Subcutaneous abdominal adipose tissue (tissue), 5 donors: ENCODE data around the gene DYNC1I2.

Experiments used
- H3K27ac ChIP-seq: one replicate; pipeline ENCODE4 v1.7.0; 2013; ENCODE audit warnings: low read depth, mild to moderate bottlenecking, inconsistent platforms, low read length, moderate library complexity
- H3K27me3 ChIP-seq, 5 donors: one replicate each; pipeline ENCODE4 v1.7.0; 2013; ENCODE audit warnings: low read length in 5 of 5, inconsistent platforms in 1 of 5; ENCODE audit not compliant: control insufficient read depth in 5 of 5, insufficient read depth in 4 of 5
- H3K36me3 ChIP-seq, 5 donors: one replicate each; pipeline ENCODE4 v1.7.0; 2013; ENCODE audit warnings: low read length in 5 of 5; ENCODE audit not compliant: control insufficient read depth in 5 of 5, insufficient read depth in 5 of 5
- H3K4me1 ChIP-seq, 5 donors: one replicate each; pipeline ENCODE4 v1.7.0; 2013; ENCODE audit warnings: low read length in 5 of 5, mild to moderate bottlenecking in 3 of 5, moderate library complexity in 1 of 5; ENCODE audit not compliant: control insufficient read depth in 5 of 5, insufficient read depth in 5 of 5
- H3K4me3 ChIP-seq, 5 donors: one replicate each; pipeline ENCODE4 v1.7.0; 2013; ENCODE audit warnings: low read length in 5 of 5, low read depth in 1 of 5
- H3K9ac ChIP-seq, 5 donors: one replicate each; pipeline ENCODE4 v1.7.0; 2013; ENCODE audit warnings: low read length in 5 of 5, mild to moderate bottlenecking in 4 of 5, moderate library complexity in 3 of 5
- H3K9me3 ChIP-seq, 5 donors: one replicate each; pipeline ENCODE4 v1.7.0; 2013; ENCODE audit warnings: low read length in 5 of 5; ENCODE audit not compliant: control insufficient read depth in 5 of 5
- donor health status: healthy.
- donor health status: healthy.
- donor health status: healthy.
- donor health status: healthy.
- donor health status: healthy.

The DYNC1I2 gene

DNA sequence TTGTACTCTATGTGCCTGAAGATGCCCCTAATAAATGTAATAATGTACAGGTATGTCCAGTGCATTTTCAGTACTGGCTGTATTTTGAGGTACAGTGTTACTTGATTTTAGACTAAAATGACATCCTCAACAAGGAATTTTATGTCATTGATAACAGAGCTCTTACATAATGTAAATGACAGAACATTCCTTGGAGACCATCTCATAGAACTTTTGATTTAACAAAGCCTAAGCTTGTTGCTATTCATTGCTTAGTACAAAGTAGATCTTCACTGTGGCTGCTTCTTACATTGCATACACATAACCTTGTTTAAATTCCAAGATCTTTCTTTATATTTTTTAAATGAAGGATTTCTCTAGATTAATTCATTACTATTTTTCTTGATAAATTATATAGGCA, 24.1 kb downstream of the DYNC1I2 start:
- no peaks in the 10 kb centered on the region for H3K27me3 ChIP-seq
- H3K9ac ChIP-seq: no peak overlapping the region
- peaks cover 0 to 11% (median 4%) of the 10 kb centered on the region in 5 donors for H3K4me1 ChIP-seq
- no peak overlapping the region for H3K4me3 ChIP-seq
- peaks cover under 1 to 14% (median 7%) of the 10 kb centered on the region in 5 donors for H3K36me3 ChIP-seq
- no peaks in the 10 kb centered on the region for H3K9me3 ChIP-seq
- no peak overlapping the region for H3K27ac ChIP-seq

DNA sequence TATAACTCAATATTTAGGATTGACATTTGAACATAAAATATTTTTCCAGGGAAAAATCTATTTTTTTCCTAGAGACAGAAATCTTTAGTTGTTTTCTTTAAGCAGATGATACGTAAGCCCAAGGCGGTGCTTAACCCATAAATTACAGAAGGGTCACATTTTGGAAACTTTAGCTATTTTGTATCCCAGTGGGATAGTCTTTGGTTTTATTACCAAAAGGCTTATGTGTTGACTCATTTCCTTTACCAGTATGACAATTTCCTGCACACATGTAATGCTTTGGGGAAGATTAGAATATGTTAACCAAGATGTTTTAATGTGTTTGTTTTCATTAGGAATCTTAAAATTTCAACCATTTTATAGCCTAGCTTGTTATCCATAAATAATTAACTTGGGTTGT, 24.8 kb downstream of the DYNC1I2 start:
- peaks cover 2 to 16% (median 8%) of the 10 kb centered on the region in 5 donors for H3K36me3 ChIP-seq
- H3K9me3 ChIP-seq: no peaks in the 10 kb centered on the region
- no peak overlapping the region for H3K27ac ChIP-seq
- no peak overlapping the region for H3K4me3 ChIP-seq
- H3K9ac ChIP-seq: no peak overlapping the region
- H3K27me3 ChIP-seq: no peaks in the 10 kb centered on the region
- H3K4me1 ChIP-seq: peaks cover 0 to 11% (median 3%) of the 10 kb centered on the region in 5 donors

DNA sequence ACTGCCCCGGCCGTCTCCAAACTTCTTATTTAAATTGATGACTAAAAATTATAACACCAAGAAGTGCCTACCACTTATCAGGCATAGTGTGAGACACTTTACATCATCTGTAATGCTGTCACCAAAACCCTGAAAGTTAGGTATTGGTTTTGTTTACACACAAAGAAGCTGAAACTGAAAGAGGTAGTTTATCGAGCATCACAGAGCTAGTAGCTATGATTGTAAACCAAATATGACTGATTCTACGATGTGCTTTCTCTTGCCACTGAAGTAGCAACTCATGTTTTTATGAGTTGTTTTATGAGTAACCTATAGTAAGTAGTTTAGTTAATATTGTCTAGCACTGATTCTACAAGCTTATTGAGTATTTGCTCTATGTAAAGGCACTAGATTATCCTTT, 31.5 kb downstream of the DYNC1I2 start:
- Histone ChIP-seq H3K27ac (no peak overlapping the region), H3K9me3 (no peaks in the 10 kb centered on the region), H3K4me3 (no peak overlapping the region), H3K36me3 (peaks cover 16 to 31% (median 28%) of the 10 kb centered on the region in 5 donors), H3K27me3 (no peaks in the 10 kb centered on the region), H3K4me1 (no peaks in the 10 kb centered on the region), H3K9ac (no peak overlapping the region)

DNA sequence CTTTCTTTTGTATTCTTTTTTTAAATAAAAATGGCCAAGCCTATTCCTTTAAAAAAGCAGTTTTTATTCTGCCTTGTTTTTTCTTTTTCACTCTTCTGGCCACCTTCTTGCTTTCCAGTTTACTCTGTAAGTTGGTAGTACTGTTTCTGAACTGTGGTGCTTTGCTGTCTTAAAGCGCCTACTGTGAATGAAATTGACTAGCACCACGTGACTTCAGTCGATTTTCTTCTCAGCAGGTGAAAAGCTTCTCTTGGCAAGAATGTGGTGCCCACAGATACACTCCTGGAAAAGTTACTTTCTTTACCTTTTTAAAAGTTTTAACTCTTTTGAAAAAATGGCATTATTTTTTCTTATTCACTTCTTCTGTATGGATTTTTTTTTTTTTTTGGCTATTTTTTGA, 32.4 kb downstream of the DYNC1I2 start:
- Histone ChIP-seq H3K27me3 (no peaks in the 10 kb centered on the region), H3K4me1 (no peaks in the 10 kb centered on the region), H3K27ac (no peak overlapping the region), H3K4me3 (no peak overlapping the region), H3K36me3 (peaks cover 24 to 40% (median 30%) of the 10 kb centered on the region in 5 donors), H3K9me3 (no peaks in the 10 kb centered on the region), H3K9ac (no peak overlapping the region)

DNA sequence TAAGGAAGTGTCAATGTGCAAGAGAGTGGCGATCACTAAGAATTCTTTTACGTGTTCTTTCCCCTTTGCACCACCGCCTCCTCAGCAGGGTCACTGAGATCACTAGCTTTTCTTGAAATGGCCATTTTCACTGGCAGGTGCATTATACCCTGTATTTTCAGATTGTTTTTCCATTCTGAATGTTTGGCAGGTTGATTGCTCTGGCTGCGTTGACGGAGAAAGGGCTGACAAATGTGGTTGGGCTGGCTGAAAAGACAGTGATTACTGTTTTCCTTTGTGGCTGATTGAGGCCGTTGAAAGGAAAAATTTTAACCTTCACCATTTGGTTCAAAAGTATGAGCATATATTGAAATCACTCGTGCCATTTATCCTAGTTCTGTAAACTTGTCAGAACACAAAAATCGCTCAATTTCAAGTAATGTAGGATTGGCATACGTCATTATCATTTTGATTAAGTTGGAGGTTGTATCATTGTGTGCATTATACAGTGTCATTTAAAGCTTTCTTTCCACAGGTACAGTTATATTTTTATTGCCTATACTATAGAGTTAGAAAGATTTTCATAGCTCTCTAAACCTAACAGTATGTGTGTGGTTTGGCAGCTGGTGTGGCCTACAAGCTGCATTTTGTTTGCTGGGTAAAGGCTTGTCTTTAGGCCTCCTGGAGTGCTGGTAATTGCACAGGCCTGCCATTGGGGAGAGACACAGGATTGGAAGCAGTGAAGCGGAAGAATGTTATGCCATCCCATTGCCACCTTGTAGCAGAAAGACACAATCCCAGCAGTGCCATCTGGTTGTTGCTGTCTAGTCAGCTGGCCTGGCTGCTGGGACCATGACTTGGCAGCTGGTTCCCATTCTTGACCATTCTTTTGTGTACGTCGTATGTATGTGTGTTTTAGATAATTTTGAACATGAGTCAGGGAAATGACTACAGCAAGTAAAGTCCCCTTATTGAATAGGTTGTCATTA, 36.7 kb downstream of the DYNC1I2 start:
- Histone ChIP-seq H3K4me1 (no peaks in the 10 kb centered on the region), H3K4me3 (no peak overlapping the region), H3K9me3 (no peaks in the 10 kb centered on the region), H3K27ac (no peak overlapping the region), H3K9ac (no peak overlapping the region), H3K36me3 (peaks cover 21 to 57% (median 47%) of the 10 kb centered on the region in 5 donors), H3K27me3 (no peaks in the 10 kb centered on the region)

DNA sequence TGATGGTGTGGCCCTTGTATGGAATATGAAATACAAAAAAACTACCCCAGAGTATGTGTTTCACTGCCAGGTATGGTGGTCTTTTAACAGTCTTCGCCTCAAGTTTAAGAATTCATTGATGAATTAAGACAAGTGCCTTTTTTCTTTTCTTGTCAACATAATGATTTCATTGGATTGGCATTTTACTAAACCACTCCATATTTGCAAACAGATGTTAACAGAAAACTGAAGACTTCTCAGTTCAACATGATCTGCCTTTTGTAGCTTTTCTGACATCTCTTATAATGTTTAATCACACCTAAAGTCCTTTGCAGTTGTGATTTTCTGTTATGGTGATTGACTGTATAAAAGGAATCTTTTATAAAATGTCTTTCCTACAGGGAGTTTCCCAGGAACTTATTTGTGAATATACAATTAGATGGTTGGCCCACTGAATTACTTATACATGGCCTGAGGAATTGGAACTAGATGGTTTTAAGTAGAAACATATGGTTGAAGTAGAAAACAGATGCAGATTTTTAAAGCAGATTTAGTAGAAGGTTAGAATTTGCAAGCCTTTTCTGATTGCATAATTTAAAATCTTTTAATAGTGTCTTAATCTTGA, 39.7 kb downstream of the DYNC1I2 start:
- no peaks in the 10 kb centered on the region for H3K4me1 ChIP-seq

DNA sequence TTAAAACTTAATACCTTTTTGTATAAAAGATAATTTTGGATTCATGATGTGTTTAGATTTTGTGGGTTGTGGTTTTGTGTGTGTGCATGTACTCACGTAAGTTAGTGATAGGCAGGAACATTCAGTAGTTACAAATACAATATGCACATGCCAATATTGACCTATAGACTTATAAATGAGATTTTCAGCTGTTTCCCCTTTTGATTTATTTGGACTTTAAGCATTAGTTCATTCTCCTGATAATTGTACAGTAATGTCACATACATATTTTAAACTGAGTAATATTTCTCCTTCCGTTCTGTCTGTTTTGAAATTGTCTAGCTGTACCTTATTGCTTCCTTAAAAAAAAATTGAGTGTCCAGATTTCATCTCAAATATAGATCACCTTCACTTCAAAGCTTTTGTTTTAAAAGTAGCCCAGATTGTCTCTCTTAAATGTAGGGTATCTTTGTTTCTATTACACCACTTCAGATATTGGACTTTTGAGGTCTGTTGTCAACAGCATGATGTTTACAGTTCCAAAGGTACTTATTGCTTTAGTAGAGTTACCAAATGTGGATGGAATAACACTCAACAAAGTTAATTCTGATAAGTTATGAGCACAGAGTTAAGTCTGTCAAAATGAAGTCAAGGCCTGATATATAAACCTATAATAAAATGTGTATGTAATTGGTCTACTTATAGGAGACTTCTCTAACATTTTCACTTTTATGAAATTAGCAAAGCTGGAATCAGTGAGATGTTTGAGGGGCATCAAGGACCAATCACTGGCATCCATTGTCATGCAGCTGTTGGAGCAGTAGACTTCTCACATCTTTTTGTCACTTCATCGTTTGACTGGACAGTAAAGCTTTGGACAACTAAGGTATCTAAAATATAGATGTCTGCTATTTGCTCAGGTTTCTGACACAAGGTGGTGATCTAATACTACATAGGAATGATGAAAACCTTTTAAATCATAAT, 42.0 kb downstream of the DYNC1I2 start:
- Histone ChIP-seq H3K4me1 (no peaks in the 10 kb centered on the region), H3K9ac (no peak overlapping the region), H3K27me3 (no peaks in the 10 kb centered on the region), H3K9me3 (no peaks in the 10 kb centered on the region), H3K27ac (no peak overlapping the region), H3K36me3 (peaks cover 50 to 77% (median 76%) of the 10 kb centered on the region in 5 donors), H3K4me3 (no peak overlapping the region)

More for the DNA sequence above, 39.7 kb downstream of the DYNC1I2 start:
- Histone ChIP-seq H3K9ac (peak overlapping the region in 1 of 5 donors; percentile 32), H3K4me3 (no peak overlapping the region), H3K36me3 (peaks cover 44 to 71% (median 67%) of the 10 kb centered on the region in 5 donors), H3K27me3 (no peaks in the 10 kb centered on the region), H3K9me3 (no peaks in the 10 kb centered on the region), H3K27ac (no peak overlapping the region)

DNA sequence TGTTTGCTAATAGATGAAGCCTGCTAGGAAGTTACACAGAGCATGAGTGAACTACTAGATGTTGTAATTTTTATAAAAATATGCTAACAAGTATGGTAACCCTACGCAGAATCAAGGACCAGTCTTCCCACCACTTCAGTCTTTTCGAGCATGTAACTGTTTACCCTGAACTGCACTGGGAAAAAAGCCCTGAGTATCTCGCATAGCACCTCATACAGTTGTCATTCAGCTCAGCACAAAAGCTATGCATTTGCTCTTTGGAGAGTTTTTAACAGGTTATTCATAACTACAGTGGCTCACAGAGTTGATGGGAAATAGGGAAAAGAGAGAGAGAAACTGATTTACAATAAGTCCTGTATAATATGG, 42.7 kb downstream of the DYNC1I2 start:
- Histone ChIP-seq H3K9me3 (no peaks in the 10 kb centered on the region), H3K27me3 (no peaks in the 10 kb centered on the region), H3K4me1 (no peaks in the 10 kb centered on the region), H3K4me3 (no peak overlapping the region), H3K36me3 (peaks cover 52 to 81% (median 78%) of the 10 kb centered on the region in 5 donors), H3K27ac (no peak overlapping the region), H3K9ac (no peak overlapping the region)

DNA sequence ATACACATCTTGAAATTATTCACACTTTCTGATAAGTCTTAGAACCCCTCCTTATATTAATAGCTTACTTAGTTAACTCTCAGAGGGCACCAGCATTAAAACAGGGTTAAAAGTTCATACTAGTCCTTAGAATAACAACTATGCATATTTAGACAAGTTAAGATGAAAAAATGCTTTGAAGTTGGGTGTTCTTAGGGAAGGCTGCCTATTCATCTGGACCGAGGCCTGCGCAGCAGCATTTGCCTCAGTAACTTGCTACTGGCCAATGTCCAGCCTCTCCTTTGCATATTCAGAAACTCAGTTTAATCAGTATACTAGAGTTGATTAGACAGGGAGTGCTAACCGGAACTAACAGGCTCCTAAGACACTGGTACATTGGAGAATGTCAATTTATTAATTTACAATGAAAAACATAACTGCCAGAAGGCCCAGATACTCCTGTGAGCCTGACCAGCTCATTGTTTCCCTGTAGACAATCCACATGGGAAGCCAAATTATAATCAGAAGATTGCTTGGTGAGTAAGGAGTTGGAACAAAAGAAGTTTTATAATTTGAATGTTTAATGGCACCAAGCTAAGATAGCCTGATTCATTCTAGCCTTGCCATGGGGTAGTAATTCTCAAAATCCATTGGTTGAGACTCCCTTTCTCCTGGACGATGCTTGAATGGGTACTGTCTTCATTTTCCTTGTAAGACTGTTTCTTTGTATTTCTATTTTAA, 48.9 kb downstream of the DYNC1I2 start:
- no peaks in the 10 kb centered on the region for H3K9me3 ChIP-seq

More for the DNA sequence above, 48.9 kb downstream of the DYNC1I2 start:
- Histone ChIP-seq H3K36me3 (peaks cover 50 to 75% (median 62%) of the 10 kb centered on the region in 5 donors), H3K4me3 (no peak overlapping the region), H3K4me1 (no peaks in the 10 kb centered on the region), H3K27ac (no peak overlapping the region), H3K27me3 (no peaks in the 10 kb centered on the region), H3K9ac (no peak overlapping the region)
